ENCODE results near the gene GHR.

GHR gene

DNA sequence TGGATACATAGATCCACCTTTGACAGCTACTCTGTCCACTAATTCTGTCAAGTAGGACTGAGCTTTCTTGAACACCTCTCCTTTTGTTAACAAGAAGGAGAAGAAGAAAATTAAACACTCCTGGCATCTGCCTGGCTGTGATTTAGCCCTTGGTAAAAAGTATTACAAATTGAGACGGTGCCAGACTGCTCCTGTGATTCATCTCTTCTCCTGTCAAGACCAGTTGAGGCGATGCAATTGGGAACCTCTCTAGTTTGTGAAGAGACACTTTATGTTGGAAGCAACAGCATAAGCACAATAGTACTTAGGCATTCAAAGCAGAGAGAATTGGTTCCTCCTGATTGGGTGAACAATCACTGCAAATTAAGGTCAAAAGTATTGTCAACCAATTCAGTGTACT lies 72.7 kb downstream of the GHR start:
- no peak overlapping the region for H3K18ac ChIP-seq (ENCODE audit: low read length)
- WGBS, 2 donors (ENCODE audit: extremely low coverage in 2 of 2, insufficient read length in 2 of 2, insufficient replicate concordance in 1 of 2): no CpG with 5 or more reads among the region's 2 CpGs
- H2AFZ ChIP-seq (ENCODE audit: low read length): no peak overlapping the region
- no peaks in the 10 kb centered on the region for H3K27me3 ChIP-seq (ENCODE audit: control insufficient read depth in 3 of 3, insufficient read depth in 3 of 3, low read depth in 1 of 3, low read length in 3 of 3)
- H4K8ac ChIP-seq (ENCODE audit: low read depth, low read length): no peak overlapping the region
- H3K9ac ChIP-seq (ENCODE audit: low read depth, low read length, poor library complexity): no peak overlapping the region
- H3K27ac ChIP-seq (replicated peaks; ENCODE audit: low read length): no peak overlapping the region
- H3K14ac ChIP-seq (ENCODE audit: low read length): no peak overlapping the region
- no peak overlapping the region for H2BK12ac ChIP-seq (ENCODE audit: low read length)
- H2AK5ac ChIP-seq (ENCODE audit: low read depth, low read length): no peak overlapping the region
- no peak overlapping the region for H4K91ac ChIP-seq (ENCODE audit: low read depth, low read length, poor library complexity)
- H3K36me3 ChIP-seq (replicated peaks in 1 of 2; ENCODE audit: control insufficient read depth in 2 of 2, insufficient read depth in 2 of 2, low read length in 2 of 2): no peaks in the 10 kb centered on the region
- no peak overlapping the region for H3K23ac ChIP-seq (ENCODE audit: low read depth, low read length, poor library complexity)
- H3K9me3 ChIP-seq (replicated peaks in 1 of 2; ENCODE audit: control insufficient read depth in 2 of 2, insufficient read depth in 1 of 2, low read depth in 1 of 2, low read length in 2 of 2): no peaks in the 10 kb centered on the region
- no peak overlapping the region for H2BK120ac ChIP-seq (ENCODE audit: low read depth, low read length)
- no peak overlapping the region for H2BK5ac ChIP-seq (ENCODE audit: low read length)
- H3K79me1 ChIP-seq (ENCODE audit: low read depth, low read length): no peaks in the 10 kb centered on the region
- no peak overlapping the region for H3K4me3 ChIP-seq (ENCODE audit: low read length in 2 of 2)
- no peak overlapping the region for H3K4ac ChIP-seq (ENCODE audit: low read length)
- peaks cover 0 to 5% of the 10 kb centered on the region in 2 donors for H3K4me1 ChIP-seq (ENCODE audit: control insufficient read depth in 2 of 2, insufficient read depth in 1 of 2, low read depth in 1 of 2, low read length in 2 of 2)
- no peak for DNase-seq (ENCODE audit: low spot score)
- no peak overlapping the region for H2BK15ac ChIP-seq (ENCODE audit: low read length)
- H3K4me2 ChIP-seq (ENCODE audit: insufficient read depth, low read length, poor library complexity, severe bottlenecking): no peak overlapping the region

DNA sequence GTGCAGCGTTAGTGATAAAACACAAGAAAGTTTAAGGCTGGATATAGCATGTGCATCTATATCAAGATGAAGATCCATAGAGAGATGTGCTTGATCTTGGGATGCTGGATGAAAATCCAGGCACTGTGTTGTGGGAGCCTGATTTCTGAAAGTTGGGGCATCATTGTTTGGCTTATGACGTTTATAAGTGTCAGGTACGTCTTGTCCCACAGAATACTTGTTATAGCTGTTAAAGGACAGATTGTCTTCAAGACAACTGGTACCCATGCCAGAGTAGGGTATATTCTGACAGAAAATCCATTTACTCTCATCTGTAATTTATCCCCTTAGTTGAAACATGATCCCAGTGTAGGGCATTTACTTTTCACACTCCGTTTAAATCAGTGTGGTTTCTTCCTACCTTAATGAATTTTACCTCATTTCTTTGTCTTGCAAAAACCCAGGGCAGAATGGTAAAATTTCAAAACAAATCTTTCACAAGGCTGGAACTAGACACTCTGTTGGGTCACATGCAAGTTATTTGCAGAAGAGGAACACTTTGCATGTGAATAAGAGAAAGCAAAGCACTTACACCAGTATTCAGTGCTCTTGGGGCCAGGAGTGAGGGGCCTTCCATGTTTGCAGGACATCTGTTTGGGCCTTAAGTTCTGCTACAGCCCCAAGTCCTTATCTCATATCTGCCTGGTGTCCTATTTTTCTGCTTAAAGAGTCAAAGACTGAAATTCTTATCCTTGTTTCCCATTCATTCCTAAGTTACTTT lies 73.3 kb downstream of the GHR start:
- no peaks in the 10 kb centered on the region for H3K79me1 ChIP-seq (ENCODE audit: low read depth, low read length)
- no peak overlapping the region for H2AFZ ChIP-seq (ENCODE audit: low read length)
- no peak overlapping the region for H3K4me2 ChIP-seq (ENCODE audit: insufficient read depth, low read length, poor library complexity, severe bottlenecking)
- no peaks in the 10 kb centered on the region for H3K9me3 ChIP-seq (replicated peaks in 1 of 2; ENCODE audit: control insufficient read depth in 2 of 2, insufficient read depth in 1 of 2, low read depth in 1 of 2, low read length in 2 of 2)
- no peak overlapping the region for H3K4ac ChIP-seq (ENCODE audit: low read length)
- no peak overlapping the region for H2BK5ac ChIP-seq (ENCODE audit: low read length)
- no peak overlapping the region for H2BK120ac ChIP-seq (ENCODE audit: low read depth, low read length)
- no peak overlapping the region for H2BK12ac ChIP-seq (ENCODE audit: low read length)
- no peak overlapping the region for H3K14ac ChIP-seq (ENCODE audit: low read length)
- H3K27ac ChIP-seq (replicated peaks; ENCODE audit: low read length): no peak overlapping the region
- H2AK5ac ChIP-seq (ENCODE audit: low read depth, low read length): no peak overlapping the region
- no CpG with 5 or more reads among the region's 4 CpGs for WGBS, 2 donors (ENCODE audit: extremely low coverage in 2 of 2, insufficient read length in 2 of 2, insufficient replicate concordance in 1 of 2)
- H2BK15ac ChIP-seq (ENCODE audit: low read length): no peak overlapping the region
- H4K8ac ChIP-seq (ENCODE audit: low read depth, low read length): no peak overlapping the region
- H3K36me3 ChIP-seq (replicated peaks in 1 of 2; ENCODE audit: control insufficient read depth in 2 of 2, insufficient read depth in 2 of 2, low read length in 2 of 2): no peaks in the 10 kb centered on the region
- no peak overlapping the region for H3K18ac ChIP-seq (ENCODE audit: low read length)
- H3K23ac ChIP-seq (ENCODE audit: low read depth, low read length, poor library complexity): no peak overlapping the region
- H3K4me3 ChIP-seq (ENCODE audit: low read length in 2 of 2): no peak overlapping the region
- H3K9ac ChIP-seq (ENCODE audit: low read depth, low read length, poor library complexity): no peak overlapping the region
- no peaks in the 10 kb centered on the region for H3K27me3 ChIP-seq (ENCODE audit: control insufficient read depth in 3 of 3, insufficient read depth in 3 of 3, low read depth in 1 of 3, low read length in 3 of 3)
- no peak for DNase-seq (ENCODE audit: low spot score)
- H3K4me1 ChIP-seq (ENCODE audit: control insufficient read depth in 2 of 2, insufficient read depth in 1 of 2, low read depth in 1 of 2, low read length in 2 of 2): peaks cover 0 to 4% of the 10 kb centered on the region in 2 donors
- H4K91ac ChIP-seq (ENCODE audit: low read depth, low read length, poor library complexity): no peak overlapping the region

DNA sequence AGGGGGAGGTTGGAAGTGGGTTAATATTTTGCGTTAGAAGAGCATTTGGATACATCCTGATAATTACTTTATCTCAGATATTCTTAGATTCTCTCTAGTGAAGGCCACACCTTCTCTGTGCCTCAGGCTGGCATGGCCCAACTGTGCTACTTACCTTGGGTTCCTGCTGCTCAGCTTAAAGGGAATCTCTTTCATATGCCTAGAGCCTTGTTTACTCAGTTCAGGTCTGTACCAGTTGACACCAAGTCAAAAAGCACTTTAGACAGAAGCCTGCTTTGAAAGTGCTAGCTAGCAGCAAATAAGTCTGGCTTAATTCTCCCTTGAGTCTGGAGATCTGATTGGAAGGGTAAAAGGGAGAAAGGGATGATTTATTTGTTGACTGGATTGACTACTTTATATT lies 74.8 kb downstream of the GHR start:
- H3K36me3 ChIP-seq (replicated peaks in 1 of 2; ENCODE audit: control insufficient read depth in 2 of 2, insufficient read depth in 2 of 2, low read length in 2 of 2): no peaks in the 10 kb centered on the region
- WGBS, 2 donors (ENCODE audit: extremely low coverage in 2 of 2, insufficient read length in 2 of 2, insufficient replicate concordance in 1 of 2): no CpG with 5 or more reads among the region's 1 CpG
- H4K8ac ChIP-seq (ENCODE audit: low read depth, low read length): no peak overlapping the region
- H3K4me2 ChIP-seq (ENCODE audit: insufficient read depth, low read length, poor library complexity, severe bottlenecking): no peak overlapping the region
- H3K4ac ChIP-seq (ENCODE audit: low read length): no peak overlapping the region
- H3K23ac ChIP-seq (ENCODE audit: low read depth, low read length, poor library complexity): no peak overlapping the region
- H2BK12ac ChIP-seq (ENCODE audit: low read length): no peak overlapping the region
- no peak overlapping the region for H3K14ac ChIP-seq (ENCODE audit: low read length)
- H3K27me3 ChIP-seq (ENCODE audit: control insufficient read depth in 3 of 3, insufficient read depth in 3 of 3, low read depth in 1 of 3, low read length in 3 of 3): no peaks in the 10 kb centered on the region
- no peak overlapping the region for H3K9ac ChIP-seq (ENCODE audit: low read depth, low read length, poor library complexity)
- no peak overlapping the region for H2AFZ ChIP-seq (ENCODE audit: low read length)
- no peak overlapping the region for H2BK5ac ChIP-seq (ENCODE audit: low read length)
- no peak overlapping the region for H4K91ac ChIP-seq (ENCODE audit: low read depth, low read length, poor library complexity)
- H2BK15ac ChIP-seq (ENCODE audit: low read length): no peak overlapping the region
- H3K4me1 ChIP-seq (ENCODE audit: control insufficient read depth in 2 of 2, insufficient read depth in 1 of 2, low read depth in 1 of 2, low read length in 2 of 2): peaks cover 0 to 2% of the 10 kb centered on the region in 2 donors
- no peaks in the 10 kb centered on the region for H3K79me1 ChIP-seq (ENCODE audit: low read depth, low read length)
- no peak overlapping the region for H3K18ac ChIP-seq (ENCODE audit: low read length)
- H3K9me3 ChIP-seq (replicated peaks in 1 of 2; ENCODE audit: control insufficient read depth in 2 of 2, insufficient read depth in 1 of 2, low read depth in 1 of 2, low read length in 2 of 2): no peaks in the 10 kb centered on the region
- H3K4me3 ChIP-seq (ENCODE audit: low read length in 2 of 2): no peak overlapping the region
- H3K27ac ChIP-seq (replicated peaks; ENCODE audit: low read length): no peak overlapping the region
- no peak overlapping the region for H2AK5ac ChIP-seq (ENCODE audit: low read depth, low read length)
- no peak overlapping the region for H2BK120ac ChIP-seq (ENCODE audit: low read depth, low read length)
- DNase-seq (ENCODE audit: low spot score): no peak

DNA sequence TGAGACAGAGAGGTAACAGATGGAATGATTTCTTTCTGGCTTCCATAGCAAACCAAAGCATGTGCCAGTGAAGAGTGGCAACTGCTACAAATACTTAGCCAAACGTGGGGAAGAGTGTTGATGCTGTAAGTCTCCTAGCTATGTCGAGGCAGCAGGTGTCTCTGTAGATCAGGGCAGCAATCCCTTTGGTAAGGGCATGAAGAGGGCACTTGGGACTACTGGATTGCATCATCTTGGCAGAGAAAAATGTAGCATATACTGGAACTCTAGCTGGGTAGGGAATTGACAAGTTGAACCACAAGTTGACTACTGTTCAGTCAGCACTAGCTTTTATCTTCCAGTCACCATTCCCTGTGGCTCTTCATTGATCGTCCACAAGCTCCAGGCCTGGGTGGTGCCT lies 75.8 kb downstream of the GHR start:
- WGBS, 2 donors (ENCODE audit: extremely low coverage in 2 of 2, insufficient read length in 2 of 2, insufficient replicate concordance in 1 of 2): no CpG with 5 or more reads among the region's 3 CpGs
- no peak overlapping the region for H3K18ac ChIP-seq (ENCODE audit: low read length)
- H4K91ac ChIP-seq (ENCODE audit: low read depth, low read length, poor library complexity): no peak overlapping the region

More for the DNA sequence above, 75.8 kb downstream of the GHR start:
- Histone ChIP-seq H4K8ac (ENCODE audit: low read depth, low read length) (no peak overlapping the region), H3K36me3 (replicated peaks in 1 of 2; ENCODE audit: control insufficient read depth in 2 of 2, insufficient read depth in 2 of 2, low read length in 2 of 2) (no peaks in the 10 kb centered on the region), H3K4ac (ENCODE audit: low read length) (no peak overlapping the region), H3K27ac (replicated peaks; ENCODE audit: low read length) (no peak overlapping the region), H3K14ac (ENCODE audit: low read length) (no peak overlapping the region), H3K4me2 (ENCODE audit: insufficient read depth, low read length, poor library complexity, severe bottlenecking) (no peak overlapping the region), H3K9me3 (replicated peaks in 1 of 2; ENCODE audit: control insufficient read depth in 2 of 2, insufficient read depth in 1 of 2, low read depth in 1 of 2, low read length in 2 of 2) (no peaks in the 10 kb centered on the region), H2BK12ac (ENCODE audit: low read length) (no peak overlapping the region), H3K23ac (ENCODE audit: low read depth, low read length, poor library complexity) (no peak overlapping the region), H2AK5ac (ENCODE audit: low read depth, low read length) (no peak overlapping the region), H3K79me1 (ENCODE audit: low read depth, low read length) (no peaks in the 10 kb centered on the region), H2BK15ac (ENCODE audit: low read length) (no peak overlapping the region), H3K9ac (ENCODE audit: low read depth, low read length, poor library complexity) (no peak overlapping the region), H2AFZ (ENCODE audit: low read length) (no peak overlapping the region), H3K27me3 (ENCODE audit: control insufficient read depth in 3 of 3, insufficient read depth in 3 of 3, low read depth in 1 of 3, low read length in 3 of 3) (no peaks in the 10 kb centered on the region), H2BK5ac (ENCODE audit: low read length) (no peak overlapping the region), H3K4me3 (ENCODE audit: low read length in 2 of 2) (no peak overlapping the region), H3K4me1 (ENCODE audit: control insufficient read depth in 2 of 2, insufficient read depth in 1 of 2, low read depth in 1 of 2, low read length in 2 of 2) (peaks cover 0 to 2% of the 10 kb centered on the region in 2 donors), H2BK120ac (ENCODE audit: low read depth, low read length) (no peak overlapping the region)
- no peak for DNase-seq (ENCODE audit: low spot score)
